HG03575 (cell line): Measurements from ENCODE around the gene NR4A1.

Experiments used
- ATAC-seq: cut with Tn5 transposase; IDR thresholded peaks from one replicate; pipeline ENCODE4 v1.9.1; 2021; ENCODE audit not compliant: unreplicated experiment, insufficient number of reproducible peaks, low FRiP score; ENCODE audit errors: extremely low read depth

The NR4A1 gene

DNA sequence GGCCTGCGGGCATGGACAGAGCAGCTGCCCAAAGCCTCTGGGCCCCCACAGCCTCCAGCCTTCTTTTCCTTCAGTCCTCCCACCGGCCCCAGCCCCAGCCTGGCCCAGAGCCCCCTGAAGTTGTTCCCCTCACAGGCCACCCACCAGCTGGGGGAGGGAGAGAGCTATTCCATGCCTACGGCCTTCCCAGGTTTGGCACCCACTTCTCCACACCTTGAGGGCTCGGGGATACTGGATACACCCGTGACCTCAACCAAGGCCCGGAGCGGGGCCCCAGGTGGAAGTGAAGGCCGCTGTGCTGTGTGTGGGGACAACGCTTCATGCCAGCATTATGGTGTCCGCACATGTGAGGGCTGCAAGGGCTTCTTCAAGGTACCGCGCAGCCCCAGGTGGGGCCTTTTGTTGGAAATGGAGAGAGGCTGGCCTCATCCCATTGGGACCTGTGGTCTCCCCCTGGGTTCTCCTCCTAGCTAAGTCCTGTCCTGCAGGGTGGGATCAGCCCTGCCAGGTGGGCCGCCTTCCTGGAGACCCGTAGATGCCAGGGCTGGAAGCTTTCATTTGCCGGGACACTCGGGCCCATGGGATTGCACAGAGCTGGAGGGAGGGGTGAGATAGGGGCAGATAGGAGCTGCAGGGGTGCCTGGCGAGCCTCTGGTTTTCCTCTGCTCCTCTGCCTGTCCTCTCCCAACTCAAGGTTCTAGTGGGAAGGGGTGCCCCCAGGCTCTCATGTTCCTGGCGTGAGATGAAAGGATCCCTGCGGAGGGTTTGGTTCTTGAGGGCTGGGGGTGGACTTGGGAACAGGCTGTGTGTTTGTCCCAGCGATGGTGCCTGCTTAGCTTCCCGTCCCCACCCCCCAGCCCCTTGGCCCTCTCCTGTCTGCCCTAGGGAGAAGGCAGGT is 3.8 kb downstream of the NR4A1 start:
- ATAC-seq: no peak

DNA sequence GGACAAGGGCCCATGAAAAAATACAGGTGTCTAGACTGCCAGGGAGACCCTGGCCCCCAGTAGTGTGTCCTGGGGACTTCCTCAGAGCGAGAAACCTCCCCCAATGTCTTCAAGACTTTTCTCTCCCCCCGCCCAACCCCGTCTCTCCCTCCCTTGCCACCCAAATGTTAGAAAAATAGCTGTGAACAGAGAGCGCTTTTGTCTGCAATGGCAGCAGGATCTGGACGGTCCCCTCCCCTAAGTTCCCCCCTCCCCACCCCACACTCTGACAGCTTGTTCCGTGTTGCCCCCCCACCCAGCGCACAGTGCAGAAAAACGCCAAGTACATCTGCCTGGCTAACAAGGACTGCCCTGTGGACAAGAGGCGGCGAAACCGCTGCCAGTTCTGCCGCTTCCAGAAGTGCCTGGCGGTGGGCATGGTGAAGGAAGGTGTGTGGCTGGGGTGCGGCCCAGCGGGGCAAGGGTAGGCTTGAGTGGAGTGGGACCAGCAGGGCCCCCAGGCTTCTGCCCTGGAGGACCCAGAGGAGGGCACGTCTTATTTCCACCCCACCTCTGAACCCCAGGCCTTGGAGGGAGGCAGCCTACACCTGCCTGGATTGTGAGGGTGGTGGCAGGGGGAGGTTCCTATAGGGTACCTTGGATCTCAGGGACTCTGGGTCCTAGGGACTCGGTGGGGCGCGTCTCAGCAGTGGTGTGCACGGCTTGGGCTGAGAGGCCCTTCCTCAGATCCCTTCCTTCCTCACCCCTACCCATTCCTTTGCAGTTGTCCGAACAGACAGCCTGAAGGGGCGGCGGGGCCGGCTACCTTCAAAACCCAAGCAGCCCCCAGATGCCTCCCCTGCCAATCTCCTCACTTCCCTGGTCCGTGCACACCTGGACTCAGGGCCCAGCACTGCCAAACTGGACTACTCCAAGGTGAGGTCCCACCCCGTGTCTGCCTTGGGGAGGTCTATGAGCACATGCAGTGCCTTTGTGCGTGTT is 4.8 kb downstream of the NR4A1 start:
- no peak for ATAC-seq

DNA sequence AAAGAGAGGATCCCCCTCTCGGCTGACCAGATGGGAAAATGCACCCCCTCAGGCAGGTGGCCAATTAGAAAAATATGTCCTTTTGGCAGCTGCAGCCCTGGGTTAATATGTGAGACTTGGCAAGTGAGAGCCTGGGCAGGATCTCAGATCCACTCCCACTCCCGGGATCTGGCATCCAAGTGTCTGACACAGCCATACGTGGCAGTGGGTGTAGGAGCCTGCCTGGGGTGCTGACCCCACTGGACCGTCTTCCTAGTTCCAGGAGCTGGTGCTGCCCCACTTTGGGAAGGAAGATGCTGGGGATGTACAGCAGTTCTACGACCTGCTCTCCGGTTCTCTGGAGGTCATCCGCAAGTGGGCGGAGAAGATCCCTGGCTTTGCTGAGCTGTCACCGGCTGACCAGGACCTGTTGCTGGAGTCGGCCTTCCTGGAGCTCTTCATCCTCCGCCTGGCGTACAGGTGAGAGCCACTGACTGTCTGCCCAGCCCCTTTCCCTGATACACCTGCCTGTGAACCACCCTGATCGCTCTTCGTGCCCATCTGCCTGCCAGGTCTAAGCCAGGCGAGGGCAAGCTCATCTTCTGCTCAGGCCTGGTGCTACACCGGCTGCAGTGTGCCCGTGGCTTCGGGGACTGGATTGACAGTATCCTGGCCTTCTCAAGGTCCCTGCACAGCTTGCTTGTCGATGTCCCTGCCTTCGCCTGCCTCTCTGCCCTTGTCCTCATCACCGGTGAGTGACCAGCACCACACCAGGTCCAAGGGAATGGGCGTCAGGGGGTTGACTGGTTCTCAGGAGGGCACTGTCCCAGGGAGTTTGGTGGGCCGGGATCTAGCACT is 5.8 kb downstream of the NR4A1 start:
- no peak for ATAC-seq

DNA sequence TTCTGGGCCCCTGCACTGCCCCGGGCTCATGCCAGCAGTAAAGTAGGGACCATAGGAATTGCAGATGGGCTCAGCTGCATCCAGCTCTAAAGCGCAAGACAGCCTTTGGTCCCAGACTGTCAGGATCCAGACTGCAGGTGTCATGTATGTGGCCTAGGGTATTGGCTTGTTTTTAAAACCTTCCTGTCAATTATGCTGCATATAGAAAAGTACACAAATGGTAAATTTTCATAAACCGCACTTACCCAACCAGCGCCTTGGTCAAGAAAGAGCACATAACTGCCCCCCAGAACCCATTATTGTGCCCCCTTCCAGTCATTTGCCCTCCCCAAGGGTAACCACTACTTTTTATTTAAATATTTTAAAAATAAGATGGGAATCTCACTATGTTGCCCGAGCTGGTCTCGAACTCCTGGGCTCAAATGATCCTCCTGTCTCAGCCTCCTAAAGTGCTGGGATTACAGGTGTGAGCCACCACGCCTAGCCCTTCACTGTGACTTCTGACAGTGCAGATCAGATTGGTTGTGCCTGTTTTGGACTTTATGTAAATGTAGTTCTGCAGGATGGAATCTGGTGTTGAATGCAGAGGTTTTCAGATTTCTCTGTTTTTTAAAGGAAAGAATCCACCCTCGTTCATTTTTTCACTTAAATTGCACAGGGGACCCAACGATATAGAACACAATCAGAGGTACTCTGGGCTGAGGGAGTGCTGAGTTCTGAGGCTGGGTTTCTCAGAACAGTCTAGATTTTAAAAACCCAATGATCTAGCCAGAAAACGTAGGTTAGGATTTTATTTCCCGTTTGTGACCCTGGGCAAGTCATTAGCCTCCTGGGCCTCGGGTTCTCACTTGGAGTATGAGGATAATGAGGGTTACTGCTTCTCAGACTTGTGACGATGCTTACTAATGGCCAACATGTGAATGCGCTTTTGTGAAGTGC is 6.7 kb downstream of the NR4A1 start:
- ATAC-seq: no peak

DNA sequence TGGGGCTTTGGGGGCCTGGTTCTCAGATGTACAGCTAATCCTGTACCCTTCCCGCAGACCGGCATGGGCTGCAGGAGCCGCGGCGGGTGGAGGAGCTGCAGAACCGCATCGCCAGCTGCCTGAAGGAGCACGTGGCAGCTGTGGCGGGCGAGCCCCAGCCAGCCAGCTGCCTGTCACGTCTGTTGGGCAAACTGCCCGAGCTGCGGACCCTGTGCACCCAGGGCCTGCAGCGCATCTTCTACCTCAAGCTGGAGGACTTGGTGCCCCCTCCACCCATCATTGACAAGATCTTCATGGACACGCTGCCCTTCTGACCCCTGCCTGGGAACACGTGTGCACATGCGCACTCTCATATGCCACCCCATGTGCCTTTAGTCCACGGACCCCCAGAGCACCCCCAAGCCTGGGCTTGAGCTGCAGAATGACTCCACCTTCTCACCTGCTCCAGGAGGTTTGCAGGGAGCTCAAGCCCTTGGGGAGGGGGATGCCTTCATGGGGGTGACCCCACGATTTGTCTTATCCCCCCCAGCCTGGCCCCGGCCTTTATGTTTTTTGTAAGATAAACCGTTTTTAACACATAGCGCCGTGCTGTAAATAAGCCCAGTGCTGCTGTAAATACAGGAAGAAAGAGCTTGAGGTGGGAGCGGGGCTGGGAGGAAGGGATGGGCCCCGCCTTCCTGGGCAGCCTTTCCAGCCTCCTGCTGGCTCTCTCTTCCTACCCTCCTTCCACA is 7.6 kb downstream of the NR4A1 start:
- no peak for ATAC-seq

DNA sequence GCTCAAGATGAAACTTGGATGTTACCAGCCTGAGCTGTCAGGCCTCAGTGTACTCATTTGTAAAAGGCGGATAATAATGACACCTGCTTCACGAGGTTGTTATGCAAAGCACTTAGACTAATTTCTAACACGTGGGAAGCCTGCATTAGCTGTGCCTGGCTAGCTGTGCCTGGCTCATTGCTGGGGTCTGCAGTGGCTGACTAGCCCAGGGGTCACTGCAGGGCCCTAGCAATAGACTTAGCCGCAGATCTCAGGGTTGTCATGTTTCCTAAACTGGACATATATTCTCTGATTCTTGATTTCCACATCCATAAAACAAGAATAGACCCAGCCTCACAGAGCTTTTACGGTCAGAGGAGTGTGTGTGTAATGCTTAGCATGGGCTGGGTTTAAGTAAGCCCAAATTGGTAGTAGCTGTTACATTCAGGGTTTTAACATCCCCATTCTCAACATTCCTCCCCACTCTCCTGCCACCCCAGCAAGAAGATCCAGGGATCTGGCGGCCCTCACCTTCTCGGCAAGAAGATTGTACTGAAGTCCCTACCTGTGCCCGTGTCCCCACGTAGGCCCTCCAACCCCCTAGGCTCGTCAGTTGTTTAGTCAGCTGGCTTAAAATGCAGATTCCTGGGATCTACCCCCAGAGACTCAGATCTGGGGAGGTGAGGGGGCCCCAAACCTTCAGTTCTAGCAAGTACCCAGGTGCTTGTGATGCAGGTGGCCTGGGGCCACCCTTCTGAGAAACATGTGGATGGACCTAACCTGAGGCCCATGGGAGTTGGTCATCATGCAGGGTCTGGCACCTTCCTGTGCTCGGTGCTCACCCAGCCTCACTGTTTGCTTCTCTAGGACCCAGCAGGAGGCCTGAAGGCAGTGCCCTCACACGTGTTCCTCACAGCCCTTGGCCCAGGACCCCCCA is 8.6 kb downstream of the NR4A1 start:
- ATAC-seq: no peak

DNA sequence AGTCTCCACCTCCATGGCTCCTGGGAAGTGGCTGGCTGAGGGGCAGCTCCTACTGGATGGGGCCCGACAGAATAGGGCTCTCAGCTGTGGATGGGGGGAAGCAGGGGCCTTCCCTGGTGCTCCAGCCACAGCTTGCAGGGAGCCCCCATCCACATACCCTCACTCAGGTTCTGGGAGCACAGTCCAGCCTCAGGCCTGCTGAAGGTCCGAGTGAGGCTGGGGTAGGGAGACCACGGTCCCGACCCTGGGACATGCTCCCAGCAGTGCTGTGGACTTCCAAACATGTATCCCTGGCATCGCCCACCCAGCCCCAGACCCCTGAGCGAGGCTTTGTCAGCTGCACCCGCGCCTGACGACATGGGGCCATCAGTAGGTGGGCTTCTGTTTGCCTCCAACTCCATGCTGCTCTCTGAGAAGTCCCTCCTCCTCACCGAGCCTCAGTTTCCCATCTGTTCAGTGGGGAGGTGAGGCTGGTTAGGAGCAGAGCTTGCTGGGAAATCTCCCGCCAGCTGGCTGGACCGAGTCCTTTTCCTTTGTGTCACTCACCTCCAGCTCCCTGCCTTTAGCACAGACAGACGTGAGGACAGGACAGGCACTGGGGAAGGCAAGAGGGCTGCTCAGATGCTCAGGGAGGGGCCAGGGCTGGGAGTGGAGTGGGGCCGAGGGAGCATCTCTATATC is 9.4 kb downstream of the NR4A1 start:
- no peak for ATAC-seq

DNA sequence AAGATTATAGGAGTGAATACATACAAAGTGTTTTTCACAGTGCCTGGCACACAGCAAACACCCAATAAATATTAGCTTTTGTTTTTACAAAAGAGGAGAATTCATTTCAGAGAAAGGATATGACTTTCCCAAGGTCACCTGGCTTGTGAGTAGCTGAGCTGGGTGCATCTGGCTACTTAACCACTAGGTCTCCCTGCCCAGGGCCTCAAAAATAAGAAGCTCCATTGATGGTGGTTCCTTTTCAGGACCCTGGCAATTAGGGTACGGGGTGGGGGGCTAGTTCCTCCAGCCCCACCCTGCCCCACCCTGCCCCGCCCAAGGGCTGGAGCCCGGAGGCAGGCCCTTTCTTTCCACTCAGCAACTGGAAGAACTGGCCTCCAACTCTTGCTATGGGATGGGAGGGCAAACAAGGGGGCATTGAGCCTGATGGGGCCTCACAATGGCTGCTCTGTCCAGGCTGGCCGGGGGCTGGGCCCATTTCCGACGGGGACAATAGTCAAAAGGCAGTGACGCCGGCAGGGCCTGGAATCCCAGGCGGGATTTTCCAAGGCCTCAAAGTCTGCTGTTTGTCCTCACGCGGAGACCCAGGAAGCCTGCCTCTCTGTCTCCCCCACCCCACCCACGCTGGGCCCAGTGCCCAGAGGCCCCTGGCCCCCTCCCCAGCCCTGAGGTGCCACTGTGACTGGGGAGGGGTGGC is 10.4 kb downstream of the NR4A1 start:
- ATAC-seq: no peak

DNA sequence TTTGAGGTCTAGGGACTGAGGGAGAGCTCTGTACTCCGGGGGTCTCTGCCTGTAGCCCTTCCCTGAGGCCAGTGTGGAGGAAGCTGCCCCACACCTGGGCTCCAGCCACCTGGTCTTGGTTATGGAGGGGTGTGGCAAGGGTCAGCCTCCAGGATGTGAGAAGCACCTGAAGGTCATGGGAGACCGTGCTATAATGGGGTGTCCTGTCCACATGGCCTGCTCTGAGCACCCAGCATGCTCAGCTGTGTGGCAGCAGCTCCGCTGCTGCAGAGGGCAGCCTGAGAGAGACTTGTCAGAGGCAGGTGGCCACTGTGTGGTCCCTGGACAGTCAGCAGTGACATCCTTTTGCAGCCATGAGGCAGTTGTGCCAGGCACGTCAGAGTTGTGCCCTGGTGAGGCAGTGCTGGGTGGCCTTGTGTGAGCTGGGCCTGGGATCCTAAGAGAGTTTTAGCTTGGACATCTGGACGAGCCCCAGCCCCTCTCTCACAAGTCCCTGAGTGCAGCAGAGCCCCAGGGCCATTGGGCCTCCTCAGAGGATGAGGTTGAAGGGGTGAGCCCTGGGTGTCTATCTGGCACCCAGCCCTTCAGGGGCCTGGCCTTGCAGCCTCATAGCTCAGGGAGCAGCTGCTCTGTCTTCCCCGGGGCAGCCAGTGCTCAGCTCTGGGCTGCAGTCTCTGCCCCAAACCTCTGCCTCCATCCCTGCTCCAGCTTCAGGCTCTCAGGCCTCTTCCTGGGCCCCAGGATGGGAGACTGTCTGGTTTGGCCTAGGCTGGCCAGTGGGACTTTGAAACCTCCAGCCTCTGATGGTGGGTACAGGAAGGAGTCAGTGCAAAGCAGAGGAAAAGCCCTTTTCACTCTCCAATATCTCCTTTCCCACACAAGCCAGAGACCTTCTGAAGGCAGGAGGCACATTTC is 11.2 kb downstream of the NR4A1 start:
- no peak for ATAC-seq

DNA sequence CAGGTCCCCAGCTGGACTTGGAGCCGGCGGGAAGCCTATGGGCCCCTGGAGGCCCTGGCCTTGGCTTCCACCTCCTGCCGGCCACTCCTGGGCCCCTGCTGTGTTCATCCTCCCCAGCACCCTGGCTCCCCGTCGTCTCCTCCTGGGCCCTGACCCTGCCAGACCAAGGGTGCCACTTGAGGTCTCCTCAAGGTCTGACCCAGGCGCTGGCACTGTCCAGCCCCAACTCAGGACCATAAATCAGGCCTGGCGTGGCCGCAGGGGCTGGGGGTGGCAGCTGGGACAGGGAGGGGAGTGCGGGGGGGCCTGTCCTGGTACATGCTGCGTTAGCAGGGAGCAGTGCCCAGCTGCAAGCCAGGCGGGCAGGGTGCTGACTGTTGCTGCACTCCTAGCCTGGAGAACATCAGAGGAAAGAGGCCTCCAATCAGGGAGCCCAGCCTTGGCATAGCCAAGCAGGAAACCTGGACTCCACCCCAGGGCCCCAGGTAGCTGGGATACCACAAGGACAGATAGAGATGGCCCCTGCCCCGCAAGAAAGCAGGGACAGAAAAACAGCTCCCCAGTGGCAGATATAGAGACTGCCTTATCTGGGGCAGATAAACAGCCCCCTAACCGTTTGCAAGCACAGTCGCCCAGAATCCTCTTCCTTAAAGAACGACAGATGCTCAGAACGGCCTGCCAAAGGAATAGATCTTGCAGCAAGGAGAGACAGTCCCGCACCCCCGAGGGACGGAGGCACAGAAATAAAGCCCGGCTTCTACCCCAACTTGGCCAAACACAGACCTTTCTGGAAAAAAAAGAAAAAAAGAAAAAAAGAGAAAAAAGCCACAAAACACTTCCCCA is 12.1 kb downstream of the NR4A1 start:
- no peak for ATAC-seq

DNA sequence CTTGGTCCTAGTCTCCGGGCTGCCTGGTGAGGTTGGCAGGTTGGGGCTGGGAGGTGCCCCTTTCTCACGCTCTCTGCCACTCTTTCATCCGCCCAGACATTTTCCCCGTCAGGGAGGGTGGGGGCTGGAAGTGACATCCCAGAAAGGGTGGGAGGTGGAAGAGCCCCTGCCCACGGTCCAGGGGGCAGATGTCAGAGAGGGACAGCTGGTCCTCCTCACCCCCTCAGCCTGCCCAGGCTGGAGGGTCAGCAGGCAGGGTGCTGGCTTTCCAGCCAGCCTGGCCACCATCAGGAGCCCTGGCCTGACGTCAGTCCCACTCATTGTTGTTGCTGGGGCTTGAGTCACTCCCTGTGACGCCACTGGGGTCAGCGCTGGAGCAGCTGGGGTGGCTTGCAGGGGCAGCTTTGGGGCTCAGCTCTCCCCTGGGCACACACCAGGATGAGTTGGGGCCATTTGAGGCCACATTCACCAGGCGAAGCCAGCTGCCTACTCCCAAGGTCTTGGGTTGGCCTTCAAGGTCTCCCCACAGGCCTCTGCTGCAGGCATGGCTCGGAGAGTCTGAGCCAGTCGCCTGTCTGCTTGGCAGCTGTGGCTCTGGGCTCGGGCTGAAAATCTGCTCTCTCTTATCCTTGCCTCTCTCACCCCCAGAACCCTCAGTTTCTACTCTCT is 12.9 kb downstream of the NR4A1 start:
- ATAC-seq: no peak

DNA sequence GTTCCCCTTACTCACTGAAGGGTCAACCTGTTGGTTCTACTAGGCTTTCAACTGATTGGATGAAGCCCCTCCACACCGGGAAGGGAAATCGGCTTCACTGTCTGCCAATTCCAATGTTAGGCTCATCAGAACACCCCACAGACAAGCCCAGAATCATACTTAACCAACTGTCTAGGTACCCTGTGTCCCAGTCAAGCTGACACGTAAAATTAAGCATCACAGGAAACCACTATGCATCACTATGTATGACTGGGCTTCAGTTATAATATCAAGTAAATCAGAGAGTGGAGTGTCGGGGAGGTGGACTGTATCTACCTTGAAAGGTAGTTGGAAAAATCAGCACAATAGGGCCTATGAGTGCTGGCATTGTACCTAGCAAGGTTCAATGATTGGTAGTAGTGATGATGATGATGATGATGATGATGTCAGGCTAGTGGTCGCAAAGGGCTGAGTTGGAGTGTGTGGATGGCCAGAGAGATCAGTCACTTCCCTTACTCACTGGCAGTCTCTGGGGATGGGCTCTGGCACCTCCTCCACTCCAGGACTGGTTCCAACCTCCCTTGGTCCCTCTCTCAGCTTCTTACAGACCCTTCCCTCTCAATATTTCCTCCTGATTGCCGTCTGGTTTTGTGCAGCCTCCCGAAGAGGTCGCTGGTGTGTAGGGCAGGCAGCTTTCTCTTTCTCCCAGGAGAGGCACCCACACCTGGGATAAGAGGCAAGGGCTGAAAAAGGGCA is 15.3 kb downstream of the NR4A1 start:
- ATAC-seq: no peak

DNA sequence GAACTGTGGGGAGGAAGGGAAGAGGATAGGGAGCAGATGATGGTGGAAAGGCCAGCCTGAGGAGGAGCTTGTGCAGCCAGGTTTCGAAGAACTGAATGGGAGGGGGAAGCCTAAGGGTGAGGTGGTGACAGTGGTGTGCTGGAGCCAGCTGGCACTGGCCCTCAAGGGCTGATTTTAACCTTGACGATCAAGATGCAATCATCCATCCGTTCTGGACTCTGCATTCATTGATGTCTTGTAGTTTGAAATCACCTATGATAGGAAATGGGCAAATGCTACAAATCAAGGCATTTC is 15.8 kb downstream of the NR4A1 start:
- no peak for ATAC-seq
